ENCODE data around the gene AIFM1.

Gene AIFM1

GRCh38 chrX:130093271-130093670 is 72.4 kb downstream of the AIFM1 start:
- Histone ChIP-seq H3K36me3 (ENCODE audit: control insufficient read depth, insufficient read depth, low read length) (no peaks in the 10 kb centered on the region), H3K9ac (no peak overlapping the region), H2AFZ (no peak overlapping the region), H3K4me3 (ENCODE audit: low read depth, low read length) (no peak overlapping the region), H3K27me3 (ENCODE audit: control insufficient read depth, insufficient read depth, low read length) (no peaks in the 10 kb centered on the region), H3K9me3 (ENCODE audit: control insufficient read depth, low read length) (no peaks in the 10 kb centered on the region), H3K4me2 (ENCODE audit: low read length) (no peak overlapping the region), H3K27ac (no peak overlapping the region), H3K79me2 (no peaks in the 10 kb centered on the region), H3K4me1 (peaks cover 4% of the 10 kb centered on the region)
- no peak for TF ChIP-seq CTCF (IDR thresholded peaks at IDR 0.05)

DNA sequence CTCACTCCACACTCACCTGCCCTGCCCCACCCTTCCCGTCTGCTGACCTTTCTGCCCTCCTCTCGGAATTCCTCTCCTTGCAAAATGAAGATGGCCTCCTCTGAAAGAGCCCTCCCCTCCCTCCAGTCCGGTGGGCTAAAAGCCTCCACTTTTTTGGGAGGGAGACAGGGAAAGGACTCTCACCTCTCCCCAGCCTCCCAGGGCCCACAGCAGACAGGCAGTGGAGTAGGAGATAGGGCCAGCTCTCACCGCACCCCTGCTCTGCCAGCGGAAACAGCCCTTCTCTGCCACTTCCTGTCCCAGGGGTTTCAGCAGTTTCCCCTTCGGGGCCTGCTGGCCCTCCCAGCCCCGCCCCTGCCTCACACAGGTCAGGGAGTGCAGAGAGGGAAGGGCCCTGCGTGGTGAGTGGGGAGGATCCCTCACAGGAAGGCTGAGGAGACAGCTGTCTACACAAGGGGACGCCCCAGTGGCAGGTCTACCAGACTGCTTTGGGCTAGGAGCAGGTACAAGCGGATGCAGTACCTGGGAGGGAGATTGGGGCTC is 73.6 kb downstream of the AIFM1 start:
- H3K27ac ChIP-seq: no peak overlapping the region

DNA sequence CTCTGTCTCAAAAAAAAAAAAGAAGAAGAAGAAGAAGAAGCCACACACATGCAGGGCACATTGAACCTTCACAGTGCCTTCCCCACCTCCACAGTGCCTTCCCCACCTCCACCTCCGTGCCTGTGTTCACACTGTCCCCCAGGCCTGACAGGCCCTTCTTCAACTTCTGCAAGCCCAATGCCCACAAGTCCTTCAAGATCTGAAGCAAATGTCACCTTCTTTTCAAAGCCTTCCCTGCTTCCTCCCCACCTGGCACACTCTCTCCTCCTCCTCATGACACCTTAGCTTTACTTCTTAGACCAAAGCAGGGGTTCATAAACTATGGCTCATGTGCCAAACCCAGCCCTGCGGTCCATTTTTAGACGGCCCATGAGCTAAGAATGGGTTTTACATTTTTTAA is 75.3 kb downstream of the AIFM1 start:
- no peaks in the 10 kb centered on the region for H3K4me1 ChIP-seq

More for the DNA sequence above, 73.6 kb downstream of the AIFM1 start:
- no peaks in the 10 kb centered on the region for H3K79me2 ChIP-seq
- no peaks in the 10 kb centered on the region for H3K9me3 ChIP-seq (ENCODE audit: control insufficient read depth, low read length)
- H3K9ac ChIP-seq: no peak overlapping the region
- no peak overlapping the region for H3K4me2 ChIP-seq (ENCODE audit: low read length)
- no peaks in the 10 kb centered on the region for H3K27me3 ChIP-seq (ENCODE audit: control insufficient read depth, insufficient read depth, low read length)
- TF ChIP-seq CTCF (IDR thresholded peaks at IDR 0.05): no peak
- H3K36me3 ChIP-seq (ENCODE audit: control insufficient read depth, insufficient read depth, low read length): no peaks in the 10 kb centered on the region
- no peak overlapping the region for H2AFZ ChIP-seq
- H3K4me3 ChIP-seq (ENCODE audit: low read depth, low read length): no peak overlapping the region
- H3K4me1 ChIP-seq: no peaks in the 10 kb centered on the region

GRCh38 chrX:130086447-130087206 is 79.0 kb downstream of the AIFM1 start:
- H2AFZ ChIP-seq: no peak overlapping the region
- no peaks in the 10 kb centered on the region for H3K79me2 ChIP-seq
- no peak overlapping the region for H3K4me3 ChIP-seq (ENCODE audit: low read depth, low read length)
- no peak overlapping the region for H3K4me2 ChIP-seq (ENCODE audit: low read length)
- H3K9ac ChIP-seq: no peak overlapping the region
- H3K4me1 ChIP-seq: no peaks in the 10 kb centered on the region
- no peaks in the 10 kb centered on the region for H3K27me3 ChIP-seq (ENCODE audit: control insufficient read depth, insufficient read depth, low read length)
- H3K27ac ChIP-seq: no peak overlapping the region
- no peaks in the 10 kb centered on the region for H3K36me3 ChIP-seq (ENCODE audit: control insufficient read depth, insufficient read depth, low read length)
- no peaks in the 10 kb centered on the region for H3K9me3 ChIP-seq (ENCODE audit: control insufficient read depth, low read length)
- TF ChIP-seq CTCF (IDR thresholded peaks at IDR 0.05): no peak

More for the DNA sequence above, 75.3 kb downstream of the AIFM1 start:
- no peak overlapping the region for H3K9ac ChIP-seq
- no peak for TF ChIP-seq CTCF (IDR thresholded peaks at IDR 0.05)
- H3K36me3 ChIP-seq (ENCODE audit: control insufficient read depth, insufficient read depth, low read length): no peaks in the 10 kb centered on the region
- no peak overlapping the region for H3K4me2 ChIP-seq (ENCODE audit: low read length)
- H2AFZ ChIP-seq: no peak overlapping the region
- H3K9me3 ChIP-seq (ENCODE audit: control insufficient read depth, low read length): no peaks in the 10 kb centered on the region
- no peaks in the 10 kb centered on the region for H3K27me3 ChIP-seq (ENCODE audit: control insufficient read depth, insufficient read depth, low read length)
- no peak overlapping the region for H3K4me3 ChIP-seq (ENCODE audit: low read depth, low read length)
- no peaks in the 10 kb centered on the region for H3K79me2 ChIP-seq
- no peak overlapping the region for H3K27ac ChIP-seq
